ENCODE results near the gene BCL7C. TPM values are rescaled to one million over a fixed set of nuclear protein-coding genes. Genes with fewer than 3 reads are reported as not detected.

BCL7C gene
- total and polyA plus RNA-seq, 2 of the 13 experiments (the other 11 are each of a cell fraction or from before 2014, with no cell fraction given), result 17.7 to 33.8 TPM

DNA sequence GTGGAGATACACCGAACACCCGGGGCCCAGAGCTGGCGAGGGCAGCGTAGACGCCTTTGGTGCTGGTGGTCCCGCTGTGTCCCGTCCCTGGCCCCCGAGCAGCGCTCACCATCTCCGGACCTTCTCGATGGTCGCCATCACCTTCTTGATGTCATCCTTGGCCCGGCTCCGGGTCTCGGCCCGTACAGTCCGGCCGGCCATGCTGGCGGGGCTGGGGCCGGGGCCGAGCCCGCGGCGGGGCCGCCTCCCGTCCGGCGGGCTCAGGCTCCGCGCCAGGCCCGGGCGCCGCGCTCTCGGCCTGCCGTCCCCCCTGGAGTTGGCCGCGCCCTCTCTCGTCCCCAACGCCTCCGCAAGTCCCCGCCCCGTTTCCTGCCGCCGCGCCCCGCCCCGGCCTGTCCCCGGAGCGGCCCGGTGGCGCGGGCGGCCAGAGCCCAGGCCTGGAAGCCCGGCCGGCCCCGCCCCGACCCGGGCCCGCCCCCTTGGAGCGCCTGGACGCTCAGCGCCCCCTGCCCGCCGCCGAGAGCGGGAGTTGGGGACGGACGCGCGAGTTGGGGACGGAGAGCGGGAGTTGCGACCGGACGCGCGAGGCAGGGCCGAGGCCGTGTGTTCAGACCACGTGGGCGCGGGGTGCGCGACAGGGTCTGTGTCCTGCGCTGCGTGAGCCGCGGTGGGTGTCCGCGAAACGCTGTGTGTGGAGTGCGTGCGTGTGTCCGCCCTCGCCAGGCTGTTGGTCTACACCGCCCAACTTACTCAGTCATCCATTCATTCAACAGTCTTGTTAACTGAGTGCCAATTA lies at the start of gene BCL7C (continued):
- peak; percentile 29; the same call in 1 of the 2 replicates for TF ChIP-seq KLF9 (CRISPR knock-in tag; IDR thresholded peaks at IDR 0.05; ENCODE audit: low read depth)
- peak; percentile 90 for TF ChIP-seq YEATS2 (CRISPR knock-in tag; IDR thresholded peaks at IDR 0.05; ENCODE audit: borderline replicate concordance)
- TF ChIP-seq ZNF790 (CRISPR knock-in tag; IDR thresholded peaks at IDR 0.05; ENCODE audit: borderline replicate concordance), result peak; percentile 91; the same call in 1 of the 2 replicates
- 0 out of 2 replicates have a peak, but pooled peaks have one; percentile 73 for TF ChIP-seq CC2D1A (CRISPR knock-in tag; IDR thresholded peaks at IDR 0.05)
- peak; percentile 99 for TF ChIP-seq DNMT1 (CRISPR knock-in tag; IDR thresholded peaks at IDR 0.05)
- peak; percentile 76 for TF ChIP-seq RBFOX2 (IDR thresholded peaks at IDR 0.05; ENCODE audit: low read depth, low read length)
- peak; percentile 55 for TF ChIP-seq FOSL2 (CRISPR knock-in tag; IDR thresholded peaks at IDR 0.05)
- TF ChIP-seq ZNF709 (CRISPR knock-in tag; IDR thresholded peaks at IDR 0.05), result peak; percentile 95; the same call in 1 of the 2 replicates
- TF ChIP-seq CBFB (CRISPR knock-in tag; IDR thresholded peaks at IDR 0.05), result peak; percentile 91
- TF ChIP-seq, protein P1, sequence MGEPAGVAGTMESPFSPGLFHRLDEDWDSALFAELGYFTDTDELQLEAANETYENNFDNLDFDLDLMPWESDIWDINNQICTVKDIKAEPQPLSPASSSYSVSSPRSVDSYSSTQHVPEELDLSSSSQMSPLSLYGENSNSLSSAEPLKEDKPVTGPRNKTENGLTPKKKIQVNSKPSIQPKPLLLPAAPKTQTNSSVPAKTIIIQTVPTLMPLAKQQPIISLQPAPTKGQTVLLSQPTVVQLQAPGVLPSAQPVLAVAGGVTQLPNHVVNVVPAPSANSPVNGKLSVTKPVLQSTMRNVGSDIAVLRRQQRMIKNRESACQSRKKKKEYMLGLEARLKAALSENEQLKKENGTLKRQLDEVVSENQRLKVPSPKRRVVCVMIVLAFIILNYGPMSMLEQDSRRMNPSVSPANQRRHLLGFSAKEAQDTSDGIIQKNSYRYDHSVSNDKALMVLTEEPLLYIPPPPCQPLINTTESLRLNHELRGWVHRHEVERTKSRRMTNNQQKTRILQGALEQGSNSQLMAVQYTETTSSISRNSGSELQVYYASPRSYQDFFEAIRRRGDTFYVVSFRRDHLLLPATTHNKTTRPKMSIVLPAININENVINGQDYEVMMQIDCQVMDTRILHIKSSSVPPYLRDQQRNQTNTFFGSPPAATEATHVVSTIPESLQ (CRISPR knock-in tag; conservative IDR thresholded peaks at IDR 0.05), result 0 out of 2 replicates have a peak, but pooled peaks have one; percentile 67
- TF ChIP-seq, protein P2, sequence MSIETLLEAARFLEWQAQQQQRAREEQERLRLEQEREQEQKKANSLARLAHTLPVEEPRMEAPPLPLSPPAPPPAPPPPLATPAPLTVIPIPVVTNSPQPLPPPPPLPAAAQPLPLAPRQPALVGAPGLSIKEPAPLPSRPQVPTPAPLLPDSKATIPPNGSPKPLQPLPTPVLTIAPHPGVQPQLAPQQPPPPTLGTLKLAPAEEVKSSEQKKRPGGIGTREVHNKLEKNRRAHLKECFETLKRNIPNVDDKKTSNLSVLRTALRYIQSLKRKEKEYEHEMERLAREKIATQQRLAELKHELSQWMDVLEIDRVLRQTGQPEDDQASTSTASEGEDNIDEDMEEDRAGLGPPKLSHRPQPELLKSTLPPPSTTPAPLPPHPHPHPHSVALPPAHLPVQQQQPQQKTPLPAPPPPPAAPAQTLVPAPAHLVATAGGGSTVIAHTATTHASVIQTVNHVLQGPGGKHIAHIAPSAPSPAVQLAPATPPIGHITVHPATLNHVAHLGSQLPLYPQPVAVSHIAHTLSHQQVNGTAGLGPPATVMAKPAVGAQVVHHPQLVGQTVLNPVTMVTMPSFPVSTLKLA (IDR thresholded peaks at IDR 0.05), result peak; percentile 69; the same call in 1 of the 2 replicates
- TF ChIP-seq, protein P3, sequence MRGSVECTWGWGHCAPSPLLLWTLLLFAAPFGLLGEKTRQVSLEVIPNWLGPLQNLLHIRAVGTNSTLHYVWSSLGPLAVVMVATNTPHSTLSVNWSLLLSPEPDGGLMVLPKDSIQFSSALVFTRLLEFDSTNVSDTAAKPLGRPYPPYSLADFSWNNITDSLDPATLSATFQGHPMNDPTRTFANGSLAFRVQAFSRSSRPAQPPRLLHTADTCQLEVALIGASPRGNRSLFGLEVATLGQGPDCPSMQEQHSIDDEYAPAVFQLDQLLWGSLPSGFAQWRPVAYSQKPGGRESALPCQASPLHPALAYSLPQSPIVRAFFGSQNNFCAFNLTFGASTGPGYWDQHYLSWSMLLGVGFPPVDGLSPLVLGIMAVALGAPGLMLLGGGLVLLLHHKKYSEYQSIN (CRISPR knock-in tag; IDR thresholded peaks at IDR 0.05; ENCODE audit: borderline replicate concordance), result 0 out of 2 replicates have a peak, but pooled peaks have one; percentile 77
- TF ChIP-seq NBN (conservative IDR thresholded peaks at IDR 0.05), result no peak
- TF ChIP-seq ZNF180 (CRISPR knock-in tag; IDR thresholded peaks at IDR 0.05; ENCODE audit: borderline replicate concordance, low read depth), result peak; percentile 70; the same call in 1 of the 2 replicates
- TF ChIP-seq, protein P4, sequence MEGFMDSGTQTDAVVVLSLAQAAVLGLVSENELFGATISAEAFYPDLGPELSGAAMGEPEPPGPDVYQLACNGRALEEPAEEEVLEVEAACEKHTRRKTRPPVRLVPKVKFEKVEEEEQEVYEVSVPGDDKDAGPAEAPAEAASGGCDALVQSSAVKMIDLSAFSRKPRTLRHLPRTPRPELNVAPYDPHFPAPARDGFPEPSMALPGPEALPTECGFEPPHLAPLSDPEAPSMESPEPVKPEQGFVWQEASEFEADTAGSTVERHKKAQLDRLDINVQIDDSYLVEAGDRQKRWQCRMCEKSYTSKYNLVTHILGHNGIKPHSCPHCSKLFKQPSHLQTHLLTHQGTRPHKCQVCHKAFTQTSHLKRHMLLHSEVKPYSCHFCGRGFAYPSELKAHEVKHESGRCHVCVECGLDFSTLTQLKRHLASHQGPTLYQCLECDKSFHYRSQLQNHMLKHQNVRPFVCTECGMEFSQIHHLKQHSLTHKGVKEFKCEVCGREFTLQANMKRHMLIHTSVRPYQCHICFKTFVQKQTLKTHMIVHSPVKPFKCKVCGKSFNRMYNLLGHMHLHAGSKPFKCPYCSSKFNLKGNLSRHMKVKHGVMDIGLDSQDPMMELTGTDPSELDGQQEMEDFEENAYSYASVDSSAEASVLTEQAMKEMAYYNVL (CRISPR knock-in tag; IDR thresholded peaks at IDR 0.05; ENCODE audit: borderline replicate concordance), result peak; percentile 64
- TF ChIP-seq ZNF530 (CRISPR knock-in tag; IDR thresholded peaks at IDR 0.05; ENCODE audit: low read depth), result peak; percentile 94; the same call in 1 of the 2 replicates
- TF ChIP-seq ZFYVE20 (CRISPR knock-in tag; IDR thresholded peaks at IDR 0.05; ENCODE audit: borderline replicate concordance, low read depth), result peak; percentile 99
- TF ChIP-seq, protein P5, sequence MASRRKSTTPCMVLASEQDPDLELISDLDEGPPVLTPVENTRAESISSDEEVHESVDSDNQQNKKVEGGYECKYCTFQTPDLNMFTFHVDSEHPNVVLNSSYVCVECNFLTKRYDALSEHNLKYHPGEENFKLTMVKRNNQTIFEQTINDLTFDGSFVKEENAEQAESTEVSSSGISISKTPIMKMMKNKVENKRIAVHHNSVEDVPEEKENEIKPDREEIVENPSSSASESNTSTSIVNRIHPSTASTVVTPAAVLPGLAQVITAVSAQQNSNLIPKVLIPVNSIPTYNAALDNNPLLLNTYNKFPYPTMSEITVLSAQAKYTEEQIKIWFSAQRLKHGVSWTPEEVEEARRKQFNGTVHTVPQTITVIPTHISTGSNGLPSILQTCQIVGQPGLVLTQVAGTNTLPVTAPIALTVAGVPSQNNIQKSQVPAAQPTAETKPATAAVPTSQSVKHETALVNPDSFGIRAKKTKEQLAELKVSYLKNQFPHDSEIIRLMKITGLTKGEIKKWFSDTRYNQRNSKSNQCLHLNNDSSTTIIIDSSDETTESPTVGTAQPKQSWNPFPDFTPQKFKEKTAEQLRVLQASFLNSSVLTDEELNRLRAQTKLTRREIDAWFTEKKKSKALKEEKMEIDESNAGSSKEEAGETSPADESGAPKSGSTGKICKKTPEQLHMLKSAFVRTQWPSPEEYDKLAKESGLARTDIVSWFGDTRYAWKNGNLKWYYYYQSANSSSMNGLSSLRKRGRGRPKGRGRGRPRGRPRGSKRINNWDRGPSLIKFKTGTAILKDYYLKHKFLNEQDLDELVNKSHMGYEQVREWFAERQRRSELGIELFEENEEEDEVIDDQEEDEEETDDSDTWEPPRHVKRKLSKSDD (CRISPR knock-in tag; IDR thresholded peaks at IDR 0.05; ENCODE audit: low read depth), result peak; percentile 85; the same call in 1 of the 2 replicates
- TF ChIP-seq PHF8 (CRISPR knock-in tag; IDR thresholded peaks at IDR 0.05), result peak; percentile 80

All from HepG2 (cell line).